ENCODE measurements around the gene ZNF440.
"Not testable (repeated sequence)": the region's sequence is repeated elsewhere in the genome, so short reads cannot be mapped to it uniquely, and the experiment has no call there.

The ZNF440 gene

GRCh38 chr19:11828957-11829876 is 15.1 kb downstream of the ZNF440 start:
- not testable (repeated sequence) for DNase-seq (ENCODE audit: low read depth)

- DNase-seq (ENCODE audit: low read depth), result no peak
These were observed 18.3 kb downstream of the ZNF440 start for GRCh38 chr19:11832253-11832912.

- no peak for DNase-seq (ENCODE audit: low read depth)
These were observed 19.5 kb downstream of the ZNF440 start for GRCh38 chr19:11833541-11833940.

GRCh38 chr19:11835626-11836066 is 21.6 kb downstream of the ZNF440 start:
- DNase-seq (ENCODE audit: low read depth), result not testable (repeated sequence)

GRCh38 chr19:11843722-11844121 is 29.6 kb downstream of the ZNF440 start:
- no peak for DNase-seq (ENCODE audit: low read depth)

GRCh38 chr19:11847615-11848014 is 33.5 kb downstream of the ZNF440 start:
- not testable (repeated sequence) for DNase-seq (ENCODE audit: low read depth)

GRCh38 chr19:11848200-11848593 is 34.1 kb downstream of the ZNF440 start:
- DNase-seq (ENCODE audit: low read depth), result no peak

- peak; percentile 37 for DNase-seq (ENCODE audit: low read depth)
These were observed 34.8 kb downstream of the ZNF440 start, which contains the start of gene ZNF439 for GRCh38 chr19:11848594-11849469. Gene ZNF439 (plus strand): TSS chr19:11848726. CDS start chr19:11848868, 142 bp downstream.

GRCh38 chr19:11850289-11850688 is 36.2 kb downstream of the ZNF440 start:
- not testable (repeated sequence) for DNase-seq (ENCODE audit: low read depth)

- no peak for DNase-seq (ENCODE audit: low read depth)
These were observed 39.3 kb downstream of the ZNF440 start for GRCh38 chr19:11853358-11853757.

GRCh38 chr19:11856596-11857250 is 42.6 kb downstream of the ZNF440 start:
- DNase-seq (ENCODE audit: low read depth), result no peak

- no peak for DNase-seq (ENCODE audit: low read depth)
These were observed 46.6 kb downstream of the ZNF440 start for GRCh38 chr19:11860721-11861120.

GRCh38 chr19:11861301-11861700 is 47.2 kb downstream of the ZNF440 start:
- DNase-seq (ENCODE audit: low read depth), result no peak

GRCh38 chr19:11867766-11868165 is 53.7 kb downstream of the ZNF440 start:
- DNase-seq (ENCODE audit: low read depth), result not testable (repeated sequence)

- no peak for DNase-seq (ENCODE audit: low read depth)
These were observed 54.1 kb downstream of the ZNF440 start for GRCh38 chr19:11868188-11868587.

- no peak for DNase-seq (ENCODE audit: low read depth)
These were observed 58.6 kb downstream of the ZNF440 start for GRCh38 chr19:11872624-11873023.

- DNase-seq (ENCODE audit: low read depth), result no peak
These were observed 59.7 kb downstream of the ZNF440 start for GRCh38 chr19:11873762-11874161.

GRCh38 chr19:11879687-11880266 is 65.7 kb downstream of the ZNF440 start:
- not testable (repeated sequence) for DNase-seq (ENCODE audit: low read depth)

- no peak for DNase-seq (ENCODE audit: low read depth)
These were observed 66.5 kb downstream of the ZNF440 start for GRCh38 chr19:11880598-11880997.

- DNase-seq (ENCODE audit: low read depth), result peak; percentile 8
These were observed 67.2 kb downstream of the ZNF440 start for GRCh38 chr19:11881151-11881800.

- DNase-seq (ENCODE audit: low read depth), result no peak
These were observed 68.5 kb downstream of the ZNF440 start for GRCh38 chr19:11882606-11883005.

All from GM04503 (cell line).